ENCODE results near the gene ARL2.
"Not testable (repeated sequence)": the region's sequence is repeated elsewhere in the genome, so short reads cannot be mapped to it uniquely, and the experiment has no call there.

ARL2 gene

DNA sequence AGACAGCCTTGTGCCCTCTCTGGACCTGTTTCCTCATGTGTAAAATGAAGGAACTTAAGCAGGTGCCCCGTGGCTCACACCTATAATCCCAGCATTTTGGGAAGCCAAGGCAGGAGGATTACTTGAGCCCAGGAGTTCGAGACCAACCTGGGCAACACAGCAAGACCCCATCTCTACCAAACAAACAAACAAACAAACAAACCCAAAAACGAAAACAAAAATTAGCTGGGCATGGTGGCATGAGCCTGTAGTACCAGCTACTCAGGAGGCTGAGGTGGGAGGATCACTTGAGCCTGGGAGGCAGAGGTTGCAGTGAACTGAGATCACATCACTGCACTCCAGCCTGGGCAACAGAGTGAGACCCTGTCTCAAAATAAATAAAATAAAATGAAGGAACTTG, 10.0 kb upstream of the ARL2 start:
- in situ Hi-C loops (cut with MboI; ENCODE audit: low sequenced_read_pairs) = not testable (repeated sequence)

- in situ Hi-C loops (cut with MboI; ENCODE audit: low sequenced_read_pairs) = no loop called here
Observed at GRCh38 chr11:65008016-65008415, 5.9 kb upstream of the ARL2 start.

GRCh38 chr11:65008873-65009272, 5.1 kb upstream of the ARL2 start:
- in situ Hi-C loops (cut with MboI; ENCODE audit: low sequenced_read_pairs) = no loop called here

DNA sequence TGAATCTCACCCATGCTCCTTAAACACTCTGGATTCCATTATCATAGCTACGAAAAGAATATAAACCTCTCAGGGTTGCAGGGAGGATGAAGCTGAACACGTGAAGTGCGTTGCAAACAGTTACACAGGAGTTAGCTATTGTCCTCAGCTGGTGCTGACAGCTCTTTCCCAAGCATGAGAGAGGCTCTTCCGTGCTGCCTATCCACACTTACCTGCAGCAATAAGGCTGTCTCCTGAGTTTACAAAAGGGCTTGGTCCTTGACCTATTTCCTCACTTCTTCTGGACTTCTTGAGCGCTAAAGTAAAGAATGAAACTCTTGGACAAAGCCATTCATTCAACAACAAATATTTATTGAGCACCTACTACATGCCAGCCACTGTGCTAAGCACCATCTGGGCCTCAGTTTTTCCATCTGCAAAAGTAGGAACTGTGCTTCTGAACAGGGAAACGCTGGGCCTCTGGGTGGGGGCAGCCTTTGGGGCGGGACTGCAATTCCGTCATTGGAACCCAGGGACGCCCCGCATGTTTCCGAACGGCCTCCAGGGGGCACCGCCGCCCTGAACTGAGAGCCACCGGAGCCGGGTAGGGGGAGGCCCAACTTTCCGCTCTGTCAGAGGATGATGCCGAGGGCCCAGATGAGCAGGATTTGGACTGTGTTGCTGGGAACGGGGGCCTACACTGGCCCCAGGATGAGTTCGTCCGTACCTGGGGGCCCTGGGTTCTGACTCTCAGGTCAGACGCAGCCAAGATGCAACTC, 651 bp upstream of the ARL2 start:
- in situ Hi-C loops (cut with MboI; ENCODE audit: low sequenced_read_pairs) = no loop called here

GRCh38 chr11:65014726-65015227, 817 bp downstream of the ARL2 start:
- in situ Hi-C loops (cut with MboI; ENCODE audit: low sequenced_read_pairs) = no loop called here

DNA sequence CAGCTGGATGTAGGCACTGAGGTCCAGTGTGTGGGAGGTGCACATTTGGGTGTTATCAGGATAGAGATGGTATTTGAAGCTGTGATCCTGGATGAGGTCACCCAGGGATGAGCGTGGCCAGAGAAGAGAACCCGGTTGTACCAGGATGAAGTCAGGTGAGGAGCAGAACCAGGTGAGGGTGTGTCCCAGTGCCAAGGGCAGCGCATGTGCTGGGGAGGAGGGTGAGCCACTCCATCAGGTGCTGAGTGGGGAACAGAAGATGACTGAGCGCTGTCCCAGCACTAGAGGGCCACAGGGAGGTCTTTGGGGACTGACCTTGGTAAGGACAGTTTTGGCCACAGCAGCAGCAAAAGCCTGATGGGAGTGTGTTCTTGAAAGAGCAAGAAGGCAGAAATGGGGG, 2.7 kb downstream of the ARL2 start:
- in situ Hi-C loops (cut with MboI; ENCODE audit: low sequenced_read_pairs) = no loop called here

- in situ Hi-C loops (cut with MboI; ENCODE audit: low sequenced_read_pairs) = no loop called here
Observed at GRCh38 chr11:65017937-65018336, 4.0 kb downstream of the ARL2 start.

DNA sequence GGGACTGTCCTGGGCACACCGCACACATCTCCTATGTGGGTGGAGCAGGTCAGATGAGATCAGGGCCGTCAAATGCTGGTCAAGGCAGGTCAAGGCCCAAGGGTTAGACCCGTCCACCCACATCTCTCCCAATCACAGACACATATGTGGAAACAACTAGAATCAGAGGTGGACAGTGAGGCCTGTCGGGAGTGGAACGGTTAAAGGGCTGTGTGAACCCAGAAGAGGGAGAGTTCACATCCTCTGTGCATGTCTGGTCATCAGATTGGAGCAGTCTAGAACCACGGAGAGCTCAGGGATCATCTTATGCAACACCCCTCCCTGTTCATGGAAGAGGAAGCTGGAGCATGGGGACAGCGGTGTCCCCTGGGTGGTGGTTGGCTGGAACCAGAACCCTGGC, 5.9 kb downstream of the ARL2 start:
- in situ Hi-C loops (cut with MboI; ENCODE audit: low sequenced_read_pairs) = no loop called here

DNA sequence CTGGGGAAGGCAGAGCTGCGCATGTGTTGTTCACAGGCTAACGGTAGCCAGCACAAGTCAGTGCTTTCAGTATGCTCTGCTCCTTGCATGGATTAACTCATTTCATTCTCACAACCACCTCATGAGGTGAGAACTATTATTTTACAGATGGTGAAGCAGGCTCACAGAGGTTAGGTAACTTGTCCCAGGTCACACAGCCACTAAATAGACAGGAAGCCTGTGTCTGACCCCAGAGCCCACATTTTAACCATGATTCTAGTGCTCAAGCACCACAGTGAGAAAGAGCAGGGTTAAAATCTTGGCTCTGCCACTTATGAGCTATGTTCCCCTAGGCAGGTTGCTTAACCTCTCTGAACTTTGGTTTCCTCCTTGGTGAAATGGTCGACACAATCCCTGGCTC, 7.0 kb downstream of the ARL2 start:
- in situ Hi-C loops (cut with MboI; ENCODE audit: low sequenced_read_pairs) = no loop called here

GRCh38 chr11:65021509-65021908, 7.5 kb downstream of the ARL2 start:
- in situ Hi-C loops (cut with MboI; ENCODE audit: low sequenced_read_pairs) = no loop called here

DNA sequence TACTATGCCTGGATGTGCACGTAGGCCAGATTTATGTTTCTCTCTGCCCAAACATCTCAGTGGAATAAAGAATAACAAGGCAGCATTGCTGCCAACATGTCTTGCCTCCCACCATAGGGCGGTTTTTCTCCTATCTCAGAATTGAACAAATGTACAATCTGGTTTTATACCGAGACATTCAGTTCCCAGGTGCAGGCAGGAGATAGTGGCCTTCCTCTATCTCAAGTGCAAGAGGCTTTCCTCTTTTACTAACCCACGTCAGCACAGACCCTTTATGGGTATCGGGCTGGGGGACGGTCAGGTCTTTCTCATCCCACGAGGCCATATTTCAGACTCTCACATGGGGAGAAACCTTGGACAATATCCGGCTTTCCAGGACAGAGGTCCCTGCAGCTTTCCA, 9.5 kb downstream of the ARL2 start:
- in situ Hi-C loops (cut with MboI; ENCODE audit: low sequenced_read_pairs) = not testable (repeated sequence)

DNA sequence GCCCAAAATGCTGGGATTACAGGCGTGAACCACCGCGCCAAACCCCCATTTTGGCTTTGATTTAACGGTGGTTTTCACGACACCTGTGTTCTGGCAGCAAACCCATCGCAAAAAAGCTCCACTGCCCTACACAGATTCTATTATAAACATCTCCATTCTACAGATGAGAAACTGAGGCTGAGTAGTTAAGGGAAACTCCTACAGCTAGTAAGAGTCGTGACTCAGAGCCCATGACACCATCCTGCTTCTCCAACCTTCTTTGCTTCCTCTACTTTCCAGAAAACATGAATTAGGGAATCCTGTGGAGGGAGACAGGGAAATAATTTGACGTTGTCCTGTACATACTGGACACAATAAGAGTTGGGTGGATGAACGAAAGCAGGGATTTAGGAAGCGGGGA, 12.8 kb downstream of the ARL2 start:
- in situ Hi-C loops (cut with MboI; ENCODE audit: low sequenced_read_pairs) = no loop called here

GRCh38 chr11:65027213-65028067, 13.5 kb downstream of the ARL2 start, which contains the start of gene SNX15:
TSS of gene SNX15 (plus strand) at chr11:65027439. CDS start at chr11:65027538, 99 bp downstream.
- in situ Hi-C loops (cut with MboI; ENCODE audit: low sequenced_read_pairs) = no loop called here

- in situ Hi-C loops (cut with MboI; ENCODE audit: low sequenced_read_pairs) = no loop called here
Observed at GRCh38 chr11:65032216-65032615, 18.3 kb downstream of the ARL2 start.

DNA sequence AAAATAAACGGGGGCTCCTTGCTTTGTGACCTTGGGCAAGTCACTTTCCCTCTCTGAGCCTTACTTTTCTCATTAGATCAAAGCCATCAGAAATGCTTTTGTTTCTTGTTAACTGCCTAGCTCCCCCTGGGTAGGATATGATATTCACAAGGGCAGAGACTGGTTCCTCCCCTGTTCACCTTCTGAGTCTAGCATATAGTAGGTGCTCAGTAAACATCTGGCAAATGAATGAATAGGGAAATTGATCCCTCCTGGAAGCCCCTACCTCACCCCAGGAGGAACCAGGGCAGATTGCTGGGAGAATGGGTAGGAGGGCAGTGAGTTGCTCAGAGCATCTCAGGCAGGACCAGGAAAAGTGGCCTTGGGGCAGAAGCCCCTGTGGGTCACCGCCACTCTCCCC, 20.5 kb downstream of the ARL2 start:
- in situ Hi-C loops (cut with MboI; ENCODE audit: low sequenced_read_pairs) = no loop called here

- in situ Hi-C loops (cut with MboI; ENCODE audit: low sequenced_read_pairs) = no loop called here
Observed at GRCh38 chr11:65035579-65035978, 21.6 kb downstream of the ARL2 start.

DNA sequence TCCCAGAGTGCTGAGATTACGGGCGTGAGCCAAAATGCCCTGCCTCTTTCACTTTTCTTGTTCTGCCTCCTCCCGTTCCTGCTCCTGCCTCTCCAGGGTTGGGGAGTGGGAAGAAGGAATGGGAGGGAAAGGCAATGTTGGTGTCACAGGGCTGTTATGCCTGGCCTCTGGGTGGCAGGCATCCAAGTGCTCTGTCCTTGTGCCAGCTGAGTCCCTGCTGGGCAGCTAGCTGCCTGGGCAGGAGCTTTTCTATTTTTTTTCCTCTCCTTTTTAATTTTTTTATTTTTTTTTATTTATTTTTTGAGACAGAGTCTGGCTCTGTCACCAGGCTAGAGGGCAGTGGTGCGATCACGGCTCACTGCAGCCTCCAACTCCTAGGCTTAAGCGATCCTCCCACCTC, 23.0 kb downstream of the ARL2 start:
- in situ Hi-C loops (cut with MboI; ENCODE audit: low sequenced_read_pairs) = no loop called here

GRCh38 chr11:65040520-65040846, 26.5 kb downstream of the ARL2 start:
- in situ Hi-C loops (cut with MboI; ENCODE audit: low sequenced_read_pairs) = no loop called here

DNA sequence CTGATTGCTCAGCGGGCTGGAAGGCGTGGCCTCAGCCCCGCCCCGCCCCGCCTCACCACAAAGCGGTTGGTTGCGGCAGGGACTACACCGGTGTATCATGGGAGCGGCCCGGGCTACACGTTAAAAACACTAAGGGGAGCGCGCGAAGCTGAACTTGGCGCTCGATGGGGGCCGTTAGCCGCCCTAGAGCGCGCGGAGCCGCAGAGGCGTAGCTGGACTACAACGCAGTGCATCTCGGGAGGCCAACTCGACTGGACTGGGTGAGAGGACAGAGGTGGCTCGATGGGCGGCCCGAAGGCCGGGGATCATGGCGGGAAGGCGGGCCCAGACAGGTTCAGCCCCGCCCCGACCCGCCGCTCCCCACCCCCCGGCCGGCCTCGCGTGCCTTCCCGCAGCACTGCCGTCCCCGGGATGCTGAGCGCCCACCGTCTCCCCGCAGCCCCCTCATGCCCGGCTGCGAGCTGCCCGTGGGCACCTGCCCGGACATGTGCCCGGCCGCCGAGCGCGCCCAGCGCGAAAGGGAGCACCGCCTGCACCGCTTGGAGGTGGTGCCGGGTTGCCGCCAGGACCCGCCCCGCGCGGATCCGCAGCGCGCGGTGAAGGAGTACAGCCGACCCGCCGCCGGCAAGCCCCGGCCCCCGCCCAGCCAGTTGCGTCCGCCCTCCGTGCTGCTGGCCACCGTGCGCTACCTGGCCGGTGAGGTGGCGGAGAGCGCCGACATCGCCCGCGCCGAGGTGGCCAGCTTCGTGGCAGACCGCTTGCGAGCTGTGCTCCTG, 27.1 kb downstream of the ARL2 start, which contains the start of gene SAC3D1:
TSS of gene SAC3D1 (plus strand) at position 364 of the 776 bp plus-strand sequence. CDS start at position 447, 83 bp downstream.
- in situ Hi-C loops (cut with MboI; ENCODE audit: low sequenced_read_pairs) = no loop called here

DNA sequence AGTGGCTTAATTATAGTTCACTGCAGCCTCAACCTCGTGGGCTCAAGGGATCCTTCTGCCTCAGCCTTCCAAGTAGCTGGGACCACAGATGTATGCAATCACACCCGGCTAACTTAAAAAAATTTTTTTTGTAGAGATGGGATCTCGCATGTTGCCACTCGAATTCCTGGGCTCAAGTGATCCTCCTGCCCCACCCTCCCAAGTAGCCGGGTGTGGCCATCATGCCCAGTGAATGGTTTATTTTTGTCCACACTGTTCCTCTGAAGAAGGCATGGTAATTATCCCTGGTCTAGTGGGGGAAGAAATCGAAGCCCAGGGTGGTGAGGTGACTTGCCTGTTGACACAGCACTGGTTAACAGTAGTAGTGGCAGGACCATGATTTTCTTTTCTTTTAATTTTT, 28.9 kb downstream of the ARL2 start:
- in situ Hi-C loops (cut with MboI; ENCODE audit: low sequenced_read_pairs) = no loop called here

GRCh38 chr11:65043881-65044501, 30.0 kb downstream of the ARL2 start:
- in situ Hi-C loops (cut with MboI; ENCODE audit: low sequenced_read_pairs) = no loop called here

All from HL-60/S4 treated with phorbol 12-myristate 13-acetate at 8.2 ng/mL for 4 days and 3 days (cell line).